GM23338 (cell line): ENCODE measurements around the gene KRT75. TPM values are rescaled to one million over a fixed set of nuclear protein-coding genes. Genes with fewer than 3 reads are reported as not detected.

ENCODE experiments used
- CREB1 ChIP-seq: fragments of 250-450 bp; sonication (Bioruptor Pico); IDR thresholded peaks from 2 replicates; pipeline ENCODE4 v1.5.0; 2020; ENCODE audit warnings: low read depth, mild to moderate bottlenecking, moderate library complexity
- CTCF ChIP-seq, 2 experiments: fragments of 200-600 bp in 1 of 2; sonication (generic) in 1 of 2; conservative IDR thresholded peaks; 2 replicates each; pipeline versions ENCODE4 v1.5.1 to v1.6.1; 2016 to 2017; ENCODE audit warnings: antibody characterized with exemption in 2 of 2, low read depth in 2 of 2, mild to moderate bottlenecking in 2 of 2, moderate library complexity in 1 of 2
- ETS1 ChIP-seq: IDR thresholded peaks from 2 replicates; pipeline ENCODE4 v1.6.1; 2016; ENCODE audit warnings: antibody characterized with exemption
- NANOG ChIP-seq: IDR thresholded peaks from 2 replicates; pipeline ENCODE4 v1.6.1; 2016; ENCODE audit warnings: antibody characterized with exemption, borderline replicate concordance
- POLR2AphosphoS5 ChIP-seq: IDR thresholded peaks from 2 replicates; pipeline ENCODE4 v1.6.1; 2016; ENCODE audit warnings: antibody characterized with exemption, low read depth
- REST ChIP-seq: IDR thresholded peaks from one replicate; pipeline ENCODE4 v1.6.1; 2018; ENCODE audit warnings: antibody characterized with exemption; ENCODE audit not compliant: unreplicated experiment
- ZNF114 ChIP-seq: fragments of 250-450 bp; sonication (Bioruptor Pico); IDR thresholded peaks from 2 replicates; pipeline ENCODE4 v1.5.0; 2020; ENCODE audit warnings: mild to moderate bottlenecking, moderate library complexity
- ZNF462 ChIP-seq: fragments of 250-450 bp; sonication (Bioruptor Pico); IDR thresholded peaks from 2 replicates; pipeline ENCODE4 v1.5.0; 2020; ENCODE audit warnings: mild to moderate bottlenecking, moderate library complexity
- polyA plus RNA-seq: library from polyadenylated mRNA; unstranded; fragments of >200 nt; fragmentation: Nextera tagmentation; extraction: Ambion mirVana; gene quantifications from 2 replicates; pipeline ENCODE4 v1.2.1, GENCODE V29; 2016
- total RNA-seq: library from RNA; depleted of rRNA; stranded (reverse); fragments of >200 nt; shearing (Covaris generic); gene quantifications from 2 replicates; pipeline ENCODE4 v1.2.3, GENCODE V29; 2014

The KRT75 gene
- total and polyA plus RNA-seq, 2 experiments from 2014 or later: not detected

GRCh38 chr12:52477651-52478050, 43.5 kb upstream of the KRT75 start (continued):
- no peak for TF ChIP-seq ZNF462
- no peak for TF ChIP-seq CTCF (conservative IDR thresholded peaks at IDR 0.05; ENCODE audit: low read depth in 2 of 2)
- TF ChIP-seq REST: no peak
- TF ChIP-seq CREB1 (CRISPR knock-in tag): no peak
- no peak for TF ChIP-seq POLR2AphosphoS5
- TF ChIP-seq NANOG: no peak
- TF ChIP-seq ZNF114: no peak
- TF ChIP-seq ETS1: no peak
